Measurements from ENCODE around the gene AQP5. TPM values are rescaled to one million over a fixed set of nuclear protein-coding genes. Genes with fewer than 3 reads are reported as not detected.

AQP5 gene
- total and polyA plus RNA-seq, 4 donors = 7.5 to 57.1 (median 35.2) TPM

GRCh38 chr12:49942512-49942893 lies 19.2 kb upstream of the AQP5 start:
- 92 to 97% methylated on average over 3 of the region's 3 CpGs for WGBS, 2 donors
- no peak for TF ChIP-seq CTCF (IDR thresholded peaks at IDR 0.05; ENCODE audit: control extremely low read depth, extremely low read depth)
- H3K27me3 ChIP-seq (ENCODE audit: control insufficient read depth in 3 of 3, insufficient read depth in 3 of 3, low read length in 2 of 3) = peaks cover 0 to 6% (median 0%) of the 10 kb centered on the region in 3 donors
- no peaks in the 10 kb centered on the region for H3K36me3 ChIP-seq (ENCODE audit: control insufficient read depth in 4 of 4, insufficient read depth in 4 of 4, low read length in 4 of 4)
- H3K9ac ChIP-seq (ENCODE audit: insufficient read depth in 1 of 2, low read length in 2 of 2) = no peak overlapping the region
- ATAC-seq (ENCODE audit: insufficient read depth, low FRiP score) (no peak), DNase-seq (no peak)
- no peak overlapping the region for H3K4me3 ChIP-seq
- H3K9me3 ChIP-seq (ENCODE audit: control insufficient read depth in 4 of 4, insufficient read depth in 3 of 4, low read length in 3 of 4) = no peaks in the 10 kb centered on the region
- H3K4me1 ChIP-seq (ENCODE audit: control insufficient read depth in 5 of 5, insufficient read depth in 5 of 5, low read length in 5 of 5) = peaks cover 0 to 17% (median 0%) of the 10 kb centered on the region in 5 donors
- H3K27ac ChIP-seq (ENCODE audit: low read depth in 1 of 2, low read length in 1 of 2) = no peak overlapping the region

- TF ChIP-seq CTCF (IDR thresholded peaks at IDR 0.05; ENCODE audit: control extremely low read depth, extremely low read depth) = no peak
- WGBS, 2 donors = 67 to 79% methylated on average over 14 of the region's 14 CpGs
- DNase-seq (no peak), ATAC-seq (ENCODE audit: insufficient read depth, low FRiP score) (no peak)
- H3K9ac ChIP-seq (ENCODE audit: insufficient read depth in 1 of 2, low read length in 2 of 2) = no peak overlapping the region
- no peak overlapping the region for H3K27ac ChIP-seq (ENCODE audit: low read depth in 1 of 2, low read length in 1 of 2)
- H3K27me3 ChIP-seq (ENCODE audit: control insufficient read depth in 3 of 3, insufficient read depth in 3 of 3, low read length in 2 of 3) = peaks cover 0 to 6% (median 0%) of the 10 kb centered on the region in 3 donors
- no peak overlapping the region for H3K4me3 ChIP-seq
- no peaks in the 10 kb centered on the region for H3K9me3 ChIP-seq (ENCODE audit: control insufficient read depth in 4 of 4, insufficient read depth in 3 of 4, low read length in 3 of 4)
- no peaks in the 10 kb centered on the region for H3K36me3 ChIP-seq (ENCODE audit: control insufficient read depth in 4 of 4, insufficient read depth in 4 of 4, low read length in 4 of 4)
- peaks cover 0 to 17% (median 0%) of the 10 kb centered on the region in 5 donors for H3K4me1 ChIP-seq (ENCODE audit: control insufficient read depth in 5 of 5, insufficient read depth in 5 of 5, low read length in 5 of 5)
Measured at GRCh38 chr12:49942921-49943624, 18.6 kb upstream of the AQP5 start.

GRCh38 chr12:49943625-49943960 lies 18.1 kb upstream of the AQP5 start:
- no peak for TF ChIP-seq CTCF (IDR thresholded peaks at IDR 0.05; ENCODE audit: control extremely low read depth, extremely low read depth)
- Histone ChIP-seq H3K36me3 (ENCODE audit: control insufficient read depth in 4 of 4, insufficient read depth in 4 of 4, low read length in 4 of 4) (no peaks in the 10 kb centered on the region), H3K4me3 (no peak overlapping the region), H3K9me3 (ENCODE audit: control insufficient read depth in 4 of 4, insufficient read depth in 3 of 4, low read length in 3 of 4) (no peaks in the 10 kb centered on the region), H3K4me1 (ENCODE audit: control insufficient read depth in 5 of 5, insufficient read depth in 5 of 5, low read length in 5 of 5) (peaks cover 0 to 17% (median 0%) of the 10 kb centered on the region in 5 donors), H3K27ac (ENCODE audit: low read depth in 1 of 2, low read length in 1 of 2) (no peak overlapping the region), H3K9ac (ENCODE audit: insufficient read depth in 1 of 2, low read length in 2 of 2) (no peak overlapping the region), H3K27me3 (ENCODE audit: control insufficient read depth in 3 of 3, insufficient read depth in 3 of 3, low read length in 2 of 3) (peaks cover 0 to 6% (median 0%) of the 10 kb centered on the region in 3 donors)
- 98 to 100% methylated on average over 1 of the region's 1 CpG for WGBS, 2 donors
- DNase-seq = no peak
- no peak for ATAC-seq (ENCODE audit: insufficient read depth, low FRiP score)

GRCh38 chr12:49944046-49944445 lies 17.6 kb upstream of the AQP5 start:
- ATAC-seq (ENCODE audit: insufficient read depth, low FRiP score) (no peak), DNase-seq (peak in 1 of 3 donors; percentile 6)
- WGBS, 2 donors = 81 to 92% methylated on average over 5 of the region's 5 CpGs
- Histone ChIP-seq H3K36me3 (ENCODE audit: control insufficient read depth in 4 of 4, insufficient read depth in 4 of 4, low read length in 4 of 4) (no peaks in the 10 kb centered on the region), H3K27ac (ENCODE audit: low read depth in 1 of 2, low read length in 1 of 2) (no peak overlapping the region), H3K27me3 (ENCODE audit: control insufficient read depth in 3 of 3, insufficient read depth in 3 of 3, low read length in 2 of 3) (peaks cover 0 to 6% (median 0%) of the 10 kb centered on the region in 3 donors), H3K4me3 (no peak overlapping the region), H3K9ac (ENCODE audit: insufficient read depth in 1 of 2, low read length in 2 of 2) (no peak overlapping the region), H3K4me1 (ENCODE audit: control insufficient read depth in 5 of 5, insufficient read depth in 5 of 5, low read length in 5 of 5) (peaks cover 0 to 17% (median 0%) of the 10 kb centered on the region in 5 donors), H3K9me3 (ENCODE audit: control insufficient read depth in 4 of 4, insufficient read depth in 3 of 4, low read length in 3 of 4) (no peaks in the 10 kb centered on the region)
- no peak for TF ChIP-seq CTCF (IDR thresholded peaks at IDR 0.05; ENCODE audit: control extremely low read depth, extremely low read depth)
